MM.1S (cell line): Measurements from ENCODE around the gene FOXG1.

Experiments
- EZH2 ChIP-seq: fragments of 300-600 bp; sonication (generic); optimal IDR thresholded peaks from 2 replicates; pipeline ENCODE3; 2017; ENCODE audit warnings: low read depth, mild to moderate bottlenecking, antibody characterized with exemption, low read length, mixed read lengths
- TF ChIP-seq, protein P1 (sequence below): fragments of 300-600 bp; sonication (generic); IDR thresholded peaks from 2 replicates; pipeline ENCODE4 v1.5.1; 2016; ENCODE audit warnings: antibody characterized with exemption, low read length, mixed read lengths

DNA sequence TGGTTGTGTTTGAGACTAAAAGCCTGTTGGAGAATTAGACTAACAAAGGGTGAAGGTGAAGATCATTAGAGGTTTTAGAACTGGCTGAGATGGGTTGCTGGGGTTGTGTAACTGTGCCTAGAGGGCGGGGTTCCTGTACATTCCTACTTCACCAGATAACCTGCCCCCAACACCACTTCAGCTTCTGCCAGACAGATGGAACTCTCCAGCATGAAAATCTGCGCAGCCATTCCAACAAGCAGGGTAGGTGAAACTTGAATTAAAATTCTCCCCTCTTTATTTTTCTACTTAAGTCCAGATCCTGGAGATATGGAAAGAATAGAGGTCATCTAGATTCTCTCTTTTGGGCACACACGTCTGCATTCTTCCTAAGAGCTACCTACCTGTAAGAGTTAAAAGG lies 6.0 kb downstream of the FOXG1 start:
- TF ChIP-seq, protein P1, sequence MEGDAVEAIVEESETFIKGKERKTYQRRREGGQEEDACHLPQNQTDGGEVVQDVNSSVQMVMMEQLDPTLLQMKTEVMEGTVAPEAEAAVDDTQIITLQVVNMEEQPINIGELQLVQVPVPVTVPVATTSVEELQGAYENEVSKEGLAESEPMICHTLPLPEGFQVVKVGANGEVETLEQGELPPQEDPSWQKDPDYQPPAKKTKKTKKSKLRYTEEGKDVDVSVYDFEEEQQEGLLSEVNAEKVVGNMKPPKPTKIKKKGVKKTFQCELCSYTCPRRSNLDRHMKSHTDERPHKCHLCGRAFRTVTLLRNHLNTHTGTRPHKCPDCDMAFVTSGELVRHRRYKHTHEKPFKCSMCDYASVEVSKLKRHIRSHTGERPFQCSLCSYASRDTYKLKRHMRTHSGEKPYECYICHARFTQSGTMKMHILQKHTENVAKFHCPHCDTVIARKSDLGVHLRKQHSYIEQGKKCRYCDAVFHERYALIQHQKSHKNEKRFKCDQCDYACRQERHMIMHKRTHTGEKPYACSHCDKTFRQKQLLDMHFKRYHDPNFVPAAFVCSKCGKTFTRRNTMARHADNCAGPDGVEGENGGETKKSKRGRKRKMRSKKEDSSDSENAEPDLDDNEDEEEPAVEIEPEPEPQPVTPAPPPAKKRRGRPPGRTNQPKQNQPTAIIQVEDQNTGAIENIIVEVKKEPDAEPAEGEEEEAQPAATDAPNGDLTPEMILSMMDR = no peak
- no peak for TF ChIP-seq EZH2
